Urinary bladder (tissue), 4 donors: ENCODE results near the gene PLAGL1. TPM values are rescaled to one million over a fixed set of nuclear protein-coding genes. Genes with fewer than 3 reads are reported as not detected.

Experiments used
- DNase-seq: peaks from one replicate; pipeline ENCODE4 v3.0.0-alpha.2; 2015; ENCODE audit errors: extremely low spot score
- H3K27ac ChIP-seq: one replicate; pipeline ENCODE4 v1.5.1; 2013; ENCODE audit warnings: low read depth, mild to moderate bottlenecking, moderate library complexity
- H3K36me3 ChIP-seq: one replicate; pipeline ENCODE4 v1.6.1; 2013; ENCODE audit warnings: mild to moderate bottlenecking, moderate library complexity; ENCODE audit not compliant: insufficient read depth
- H3K4me1 ChIP-seq: one replicate; pipeline ENCODE4 v1.6.1; 2013; ENCODE audit warnings: mild to moderate bottlenecking, moderate library complexity; ENCODE audit not compliant: insufficient read depth
- H3K4me3 ChIP-seq: one replicate; pipeline ENCODE4 v1.5.1; 2013; ENCODE audit warnings: low read depth, low read length
- WGBS: extraction: QIAGEN DNeasy Blood & Tissue Kit; methylation state at CpG from one replicate; pipeline ENCODE4 v1.1.7; 2013; 5-methylcytosine and 5-hydroxymethylcytosine counted together
- polyA plus RNA-seq: library from polyadenylated mRNA; stranded (reverse); fragments of 200-250 nt; gene quantifications from one replicate; pipeline ENCODE4 v1.2.3, GENCODE V29; 2013
- total RNA-seq: library from RNA; depleted of rRNA; stranded (reverse); fragments of >200 nt; gene quantifications from one replicate; pipeline ENCODE4 v1.2.3, GENCODE V29; 2014
- donor health status: healthy with polysubstance abuse.
- donor health status: healthy.

PLAGL1 gene
- total and polyA plus RNA-seq, 2 donors, result 43.2 to 131 TPM

DNA sequence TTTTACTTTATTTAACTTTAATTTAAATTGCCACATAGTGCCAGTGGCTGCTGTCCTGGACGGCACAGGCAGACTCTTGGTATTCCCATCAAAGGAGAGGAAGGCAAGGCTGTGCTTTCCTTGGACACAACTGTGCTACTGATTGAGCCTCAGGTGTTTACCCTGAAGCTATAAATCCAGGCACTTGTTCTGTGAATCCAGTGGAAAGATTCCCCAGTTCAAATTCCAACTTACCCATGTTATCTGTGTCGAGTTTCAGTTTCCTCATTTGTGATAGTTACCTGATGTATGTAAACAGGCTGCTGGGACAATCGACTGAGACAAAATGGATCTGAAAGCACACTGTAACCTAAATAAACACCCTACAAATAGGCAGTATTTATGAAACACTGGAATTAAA is 57.2 kb downstream of the PLAGL1 start:
- no peak overlapping the region for H3K4me3 ChIP-seq
- H3K4me1 ChIP-seq, result no peaks in the 10 kb centered on the region
- H3K36me3 ChIP-seq, result no peaks in the 10 kb centered on the region
- no peak overlapping the region for H3K27ac ChIP-seq
- no peak for DNase-seq
- 52% methylated on average over 3 of the region's 3 CpGs for WGBS

DNA sequence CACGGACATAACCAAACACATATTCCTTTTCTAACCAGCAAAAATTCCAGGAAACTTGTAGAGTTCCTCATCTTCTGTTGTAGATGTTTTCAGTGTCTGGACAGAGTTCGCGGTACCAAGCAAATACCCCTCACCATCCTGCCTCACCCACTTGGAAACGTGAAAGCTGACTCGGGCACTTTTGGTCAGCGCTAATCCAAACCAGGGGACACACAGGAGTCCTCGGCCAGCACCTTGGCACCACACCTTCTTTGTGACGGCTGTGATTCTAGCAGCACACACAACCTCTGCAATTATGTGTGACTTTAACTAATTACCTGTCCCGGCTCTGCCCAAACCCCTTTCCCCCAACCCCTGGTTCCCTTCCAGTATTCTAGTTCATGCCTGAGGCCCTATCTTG is 58.1 kb downstream of the PLAGL1 start:
- WGBS, result 83% methylated on average over 9 of the region's 9 CpGs
- no peaks in the 10 kb centered on the region for H3K36me3 ChIP-seq
- no peak for DNase-seq

DNA sequence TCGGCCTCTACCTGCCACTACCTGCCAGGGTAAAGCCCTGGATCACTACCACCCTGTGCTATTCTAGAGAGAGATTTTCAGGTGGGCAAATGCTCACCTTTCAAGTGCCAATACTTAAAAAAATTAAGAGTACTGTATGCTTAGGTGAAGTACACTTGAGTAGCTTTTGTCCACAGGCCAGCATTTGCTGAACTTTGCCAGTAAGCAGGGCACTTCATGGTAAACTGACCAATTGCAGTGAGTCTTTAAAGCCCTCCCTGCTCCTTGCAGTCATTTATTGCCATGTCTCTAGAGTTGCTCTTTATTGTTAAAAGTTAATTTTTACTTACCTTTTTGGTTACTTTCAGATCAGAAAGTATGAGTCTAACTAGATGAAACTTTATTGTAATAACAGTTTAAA is 58.5 kb downstream of the PLAGL1 start:
- no peak for DNase-seq

More for the DNA sequence above, 58.1 kb downstream of the PLAGL1 start:
- Histone ChIP-seq H3K27ac (no peak overlapping the region), H3K4me1 (no peaks in the 10 kb centered on the region), H3K4me3 (no peak overlapping the region)

DNA sequence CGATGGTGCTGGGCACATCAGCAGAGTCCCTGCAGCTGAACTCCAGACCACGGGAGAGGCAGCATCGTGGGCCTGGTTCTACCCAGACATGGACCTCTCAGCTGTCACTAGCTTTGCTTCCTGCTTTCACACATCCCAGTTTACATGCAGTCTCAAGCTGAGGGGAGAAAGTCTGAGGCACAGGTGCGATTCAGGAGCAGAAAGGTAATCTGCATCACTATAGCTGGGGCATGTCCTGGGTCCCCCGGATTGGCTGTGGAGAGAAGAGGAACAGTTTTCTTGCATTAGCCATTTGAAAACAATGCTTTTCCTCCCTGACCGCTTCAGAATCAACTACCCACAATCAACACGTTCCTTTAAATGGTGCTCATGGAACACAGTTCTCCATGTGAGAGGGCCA is 59.9 kb downstream of the PLAGL1 start:
- 89% methylated on average over 7 of the region's 7 CpGs for WGBS
- H3K27ac ChIP-seq, result no peak overlapping the region
- H3K36me3 ChIP-seq, result no peaks in the 10 kb centered on the region
- DNase-seq, result no peak
- H3K4me1 ChIP-seq, result no peaks in the 10 kb centered on the region
- H3K4me3 ChIP-seq, result no peak overlapping the region

More for the DNA sequence above, 58.5 kb downstream of the PLAGL1 start:
- Histone ChIP-seq H3K4me3 (no peak overlapping the region), H3K36me3 (no peaks in the 10 kb centered on the region), H3K27ac (no peak overlapping the region), H3K4me1 (no peaks in the 10 kb centered on the region)
- WGBS, result 82% methylated on average over 1 of the region's 1 CpG

GRCh38 chr6:143941852-143942627 is 66.0 kb downstream of the PLAGL1 start:
- Histone ChIP-seq H3K36me3 (no peaks in the 10 kb centered on the region), H3K4me1 (no peaks in the 10 kb centered on the region), H3K27ac (no peak overlapping the region), H3K4me3 (no peak overlapping the region)
- WGBS, result 66% methylated on average over 20 of the region's 20 CpGs
- no peak for DNase-seq

DNA sequence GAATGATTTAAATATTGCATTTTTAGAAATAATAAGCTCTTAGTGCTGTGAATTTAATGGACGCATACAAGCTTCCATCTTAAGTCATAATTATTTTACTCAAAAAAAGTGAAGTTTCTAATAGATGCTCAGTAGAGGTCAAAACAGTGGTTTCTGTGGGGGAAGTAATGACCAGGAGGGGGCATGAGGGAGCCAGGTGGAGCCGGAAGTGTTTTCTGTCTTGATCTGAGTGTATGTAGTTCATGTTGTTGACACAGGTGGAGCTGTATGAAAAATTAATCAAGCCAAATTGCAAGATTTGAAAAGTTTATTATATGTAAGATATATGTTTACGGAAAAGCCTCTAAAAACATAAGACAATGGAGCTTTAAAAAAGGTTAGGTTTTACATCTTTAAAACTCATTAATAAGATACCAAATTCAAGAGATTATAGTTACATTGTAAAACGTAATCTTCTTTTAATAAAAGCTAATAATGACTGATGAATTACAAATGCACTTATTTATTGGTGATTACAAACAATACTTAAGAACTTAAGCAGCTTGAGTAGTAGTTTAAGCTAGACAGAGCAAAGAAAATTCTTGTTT is 68.0 kb downstream of the PLAGL1 start:
- H3K36me3 ChIP-seq, result no peaks in the 10 kb centered on the region
- 49% methylated on average over 4 of the region's 4 CpGs for WGBS
- DNase-seq, result no peak
- no peak overlapping the region for H3K27ac ChIP-seq
- H3K4me3 ChIP-seq, result no peak overlapping the region
- no peaks in the 10 kb centered on the region for H3K4me1 ChIP-seq

- H3K27ac ChIP-seq, result no peak overlapping the region
- H3K36me3 ChIP-seq, result no peaks in the 10 kb centered on the region
- no peak for DNase-seq
- no peak overlapping the region for H3K4me3 ChIP-seq
- WGBS, result 42% methylated on average over 4 of the region's 4 CpGs
- no peaks in the 10 kb centered on the region for H3K4me1 ChIP-seq
Observed at GRCh38 chr6:143939364-143939763, 68.7 kb downstream of the PLAGL1 start.

DNA sequence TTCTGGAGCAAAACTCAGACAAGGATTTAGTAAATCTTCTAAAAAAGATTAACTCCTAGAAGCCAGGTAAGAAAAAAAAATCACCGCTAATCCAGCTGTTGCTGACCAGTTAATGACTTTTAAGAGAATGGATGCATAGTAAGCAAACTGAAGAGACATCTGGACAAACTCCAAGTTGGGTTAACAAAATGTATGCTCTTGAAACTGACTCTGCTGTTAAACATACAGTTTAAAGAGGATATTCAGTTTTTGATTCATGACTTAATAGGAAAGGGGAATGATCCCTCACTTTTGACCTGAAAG is 70.4 kb downstream of the PLAGL1 start:
- H3K27ac ChIP-seq, result no peak overlapping the region
- H3K36me3 ChIP-seq, result no peaks in the 10 kb centered on the region
- no peak for DNase-seq
- WGBS, result 72% methylated on average over 1 of the region's 1 CpG
- no peaks in the 10 kb centered on the region for H3K4me1 ChIP-seq
- H3K4me3 ChIP-seq, result no peak overlapping the region

- 60% methylated on average over 5 of the region's 5 CpGs for WGBS
- Histone ChIP-seq H3K27ac (peak overlapping the region; percentile 83), H3K4me1 (no peaks in the 10 kb centered on the region), H3K4me3 (no peak overlapping the region), H3K36me3 (no peaks in the 10 kb centered on the region)
- DNase-seq, result no peak
Observed at GRCh38 chr6:143936778-143937667, 71.0 kb downstream of the PLAGL1 start.

- H3K27ac ChIP-seq, result no peak overlapping the region
- no peaks in the 10 kb centered on the region for H3K4me1 ChIP-seq
- H3K4me3 ChIP-seq, result no peak overlapping the region
- no peak for DNase-seq
- WGBS, result 89% methylated on average over 3 of the region's 3 CpGs
- no peaks in the 10 kb centered on the region for H3K36me3 ChIP-seq
Observed at GRCh38 chr6:143936347-143936746, 71.7 kb downstream of the PLAGL1 start.

- Histone ChIP-seq H3K4me3 (no peak overlapping the region), H3K4me1 (no peaks in the 10 kb centered on the region), H3K27ac (no peak overlapping the region), H3K36me3 (no peaks in the 10 kb centered on the region)
- DNase-seq, result no peak
- WGBS, result 97% methylated on average over 4 of the region's 4 CpGs
Observed at GRCh38 chr6:143934867-143935266, 73.2 kb downstream of the PLAGL1 start.

DNA sequence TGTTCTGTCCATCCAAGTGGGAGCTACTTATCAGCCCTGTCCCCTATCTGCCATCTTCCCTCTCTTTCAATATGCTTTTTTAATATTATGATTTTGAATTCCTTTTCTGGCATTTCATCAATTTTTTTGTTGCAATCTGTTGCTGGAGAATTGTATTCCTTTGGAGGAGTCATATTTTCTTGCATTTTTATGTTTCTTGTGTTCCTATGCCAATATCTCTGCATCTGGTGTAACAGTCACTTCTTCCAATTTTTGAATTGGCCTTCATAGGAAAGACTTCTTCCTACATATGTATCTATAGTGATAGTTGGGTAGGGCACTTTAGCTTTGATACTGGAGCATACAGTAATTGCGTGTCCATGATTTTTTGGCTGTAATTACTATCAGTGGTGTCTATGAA is 73.7 kb downstream of the PLAGL1 start:
- no peak for DNase-seq
- no peak overlapping the region for H3K27ac ChIP-seq
- no peaks in the 10 kb centered on the region for H3K4me1 ChIP-seq
- WGBS, result 95% methylated on average over 1 of the region's 1 CpG
- H3K36me3 ChIP-seq, result no peaks in the 10 kb centered on the region
- no peak overlapping the region for H3K4me3 ChIP-seq

DNA sequence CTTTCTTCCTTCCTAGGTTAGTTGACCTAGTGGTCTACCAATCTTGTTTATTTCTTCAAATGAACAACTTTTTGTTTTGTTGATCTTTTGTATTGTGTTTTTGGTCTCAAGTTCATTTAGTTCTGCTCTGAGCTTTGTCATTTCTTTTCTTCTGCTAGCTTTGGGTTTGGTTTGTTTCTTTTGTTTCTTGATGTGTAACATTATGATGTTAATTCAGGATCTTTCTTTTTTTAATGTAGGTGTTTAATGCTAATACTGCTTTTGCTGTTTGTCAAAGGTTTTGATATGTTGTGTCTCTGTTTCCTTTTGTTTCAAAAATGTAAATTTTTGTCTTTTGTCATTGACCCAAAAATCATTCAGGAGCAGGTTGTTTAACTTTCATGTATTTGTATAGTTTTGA is 78.1 kb downstream of the PLAGL1 start:
- Histone ChIP-seq H3K27ac (no peak overlapping the region), H3K4me3 (no peak overlapping the region), H3K4me1 (no peaks in the 10 kb centered on the region), H3K36me3 (no peaks in the 10 kb centered on the region)
- DNase-seq, result no peak

- H3K4me3 ChIP-seq, result no peak overlapping the region
- DNase-seq, result no peak
- no peaks in the 10 kb centered on the region for H3K4me1 ChIP-seq
- no peaks in the 10 kb centered on the region for H3K36me3 ChIP-seq
- WGBS, result 88% methylated on average over 1 of the region's 1 CpG
- H3K27ac ChIP-seq, result no peak overlapping the region
Observed at GRCh38 chr6:143928853-143929252, 79.2 kb downstream of the PLAGL1 start.
